GM10266 (cell line): ENCODE measurements around the gene TRAPPC2L.

Experiments used
- DNase-seq: peaks from one replicate; pipeline ENCODE4 v3.0.0; 2012; ENCODE audit errors: extremely low spot score
- TF ChIP-seq, protein P1 (sequence below): IDR thresholded peaks from 2 replicates; pipeline ENCODE4 v1.5.1; 2012; ENCODE audit warnings: mild to moderate bottlenecking, low read depth; ENCODE audit not compliant: control insufficient read depth, insufficient read depth; ENCODE audit errors: missing control alignments

TRAPPC2L gene

DNA sequence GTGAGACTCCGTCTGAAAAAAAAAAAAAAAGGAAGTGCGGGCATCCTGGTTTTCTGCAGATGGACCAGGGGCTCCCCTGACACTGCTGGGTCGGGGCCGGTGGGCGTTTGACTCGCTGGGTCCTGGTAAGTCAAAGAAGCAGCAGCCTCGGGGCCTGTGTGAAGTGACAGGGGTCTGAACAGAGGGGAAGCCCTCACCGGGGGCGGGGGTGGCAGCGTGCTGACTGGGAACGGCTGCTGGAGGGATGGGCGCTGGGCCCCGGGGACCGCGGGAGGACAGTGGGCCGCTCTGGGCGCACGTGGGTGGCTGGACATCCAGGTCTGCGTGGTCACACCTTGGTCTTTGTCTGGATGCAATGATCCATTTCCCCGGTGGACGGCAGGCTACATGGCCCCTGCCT lies 8.4 kb upstream of the TRAPPC2L start:
- TF ChIP-seq, protein P1, sequence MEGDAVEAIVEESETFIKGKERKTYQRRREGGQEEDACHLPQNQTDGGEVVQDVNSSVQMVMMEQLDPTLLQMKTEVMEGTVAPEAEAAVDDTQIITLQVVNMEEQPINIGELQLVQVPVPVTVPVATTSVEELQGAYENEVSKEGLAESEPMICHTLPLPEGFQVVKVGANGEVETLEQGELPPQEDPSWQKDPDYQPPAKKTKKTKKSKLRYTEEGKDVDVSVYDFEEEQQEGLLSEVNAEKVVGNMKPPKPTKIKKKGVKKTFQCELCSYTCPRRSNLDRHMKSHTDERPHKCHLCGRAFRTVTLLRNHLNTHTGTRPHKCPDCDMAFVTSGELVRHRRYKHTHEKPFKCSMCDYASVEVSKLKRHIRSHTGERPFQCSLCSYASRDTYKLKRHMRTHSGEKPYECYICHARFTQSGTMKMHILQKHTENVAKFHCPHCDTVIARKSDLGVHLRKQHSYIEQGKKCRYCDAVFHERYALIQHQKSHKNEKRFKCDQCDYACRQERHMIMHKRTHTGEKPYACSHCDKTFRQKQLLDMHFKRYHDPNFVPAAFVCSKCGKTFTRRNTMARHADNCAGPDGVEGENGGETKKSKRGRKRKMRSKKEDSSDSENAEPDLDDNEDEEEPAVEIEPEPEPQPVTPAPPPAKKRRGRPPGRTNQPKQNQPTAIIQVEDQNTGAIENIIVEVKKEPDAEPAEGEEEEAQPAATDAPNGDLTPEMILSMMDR = no peak
- DNase-seq = no peak

DNA sequence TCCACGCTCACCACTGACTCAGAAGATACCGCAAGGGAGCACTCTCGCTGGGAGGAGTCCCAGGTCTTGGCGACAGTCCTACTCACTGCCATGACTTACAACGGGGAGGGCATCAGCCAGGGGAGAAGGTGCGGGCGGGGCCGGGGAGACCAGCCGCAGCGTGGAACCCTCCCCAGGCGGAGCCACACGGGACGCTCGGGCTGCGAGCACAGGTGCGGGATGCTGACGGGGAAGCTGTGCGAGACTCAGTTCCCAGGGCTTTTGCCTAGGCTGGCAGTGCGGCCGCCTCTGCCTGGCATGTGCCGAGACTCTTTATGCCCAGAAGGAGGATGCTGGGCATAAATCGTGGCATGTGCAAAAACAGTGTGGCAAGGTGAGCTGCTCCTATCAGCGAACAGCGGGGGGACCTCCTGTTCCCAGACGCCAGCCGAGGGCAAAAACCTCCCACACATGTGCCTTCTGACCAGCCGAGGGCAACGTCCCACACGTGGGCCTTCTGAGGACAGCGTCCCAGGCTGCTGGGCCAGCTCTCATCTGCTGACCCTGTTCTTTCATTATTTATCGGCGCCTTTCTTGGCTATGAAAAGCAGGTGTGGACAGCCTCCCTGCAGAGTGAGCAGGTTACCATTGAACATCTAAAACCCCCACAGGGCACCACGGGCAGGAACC lies 6.3 kb upstream of the TRAPPC2L start:
- TF ChIP-seq, protein P1 = no peak

DNA sequence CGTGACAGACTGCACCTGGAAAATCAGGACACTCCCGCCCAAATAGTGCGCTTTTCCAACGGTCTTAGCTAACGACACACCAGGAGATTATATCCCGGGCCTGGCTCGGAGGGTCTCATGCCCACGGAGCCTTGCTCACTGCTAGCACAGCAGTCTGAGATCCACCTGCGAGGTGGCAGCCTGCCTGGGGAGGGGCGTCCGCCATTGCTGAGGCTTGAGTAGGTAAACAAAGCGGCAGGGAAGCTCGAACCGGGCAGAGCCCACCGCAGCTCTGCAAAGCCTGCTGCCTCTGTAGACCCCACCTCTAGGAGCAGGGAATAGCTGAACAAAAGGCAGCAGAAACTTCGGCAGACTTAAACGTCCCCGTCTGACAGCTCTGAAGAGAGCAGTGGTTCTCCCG lies 5.3 kb upstream of the TRAPPC2L start:
- TF ChIP-seq, protein P1 = no peak
- no peak for DNase-seq

More for the DNA sequence above, 6.3 kb upstream of the TRAPPC2L start:
- DNase-seq = no peak

DNA sequence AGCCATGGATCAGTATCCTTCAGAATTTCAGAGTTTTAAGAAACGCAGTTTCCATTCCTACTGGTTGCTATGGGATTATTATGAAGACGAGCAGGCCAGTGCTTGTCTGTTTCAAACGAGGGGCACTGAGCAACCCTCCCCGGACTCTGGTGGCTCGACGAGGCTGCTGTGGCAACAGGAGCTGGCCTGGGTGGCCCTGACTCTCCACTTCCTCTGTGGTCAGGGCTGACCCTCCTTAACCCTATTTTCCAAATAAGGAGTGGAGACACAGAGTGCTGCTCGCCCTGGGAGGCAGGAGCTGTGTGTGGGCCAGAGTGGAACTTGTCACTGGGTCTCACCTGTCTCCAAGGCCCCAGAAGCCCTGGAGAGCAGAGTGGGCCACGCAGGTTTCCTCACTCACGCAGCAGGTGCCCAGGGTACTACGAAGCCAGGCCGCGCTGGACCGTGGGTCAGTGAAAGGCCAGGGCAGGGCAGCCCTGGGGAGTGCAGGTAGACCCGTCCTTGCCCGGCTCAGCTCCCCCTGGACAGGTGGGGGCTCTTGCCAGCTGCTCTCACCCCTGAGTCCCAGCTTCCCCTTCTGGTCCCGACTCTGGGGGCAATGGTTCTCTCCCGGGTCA lies 3.5 kb upstream of the TRAPPC2L start:
- TF ChIP-seq, protein P1 = no peak
- no peak for DNase-seq

DNA sequence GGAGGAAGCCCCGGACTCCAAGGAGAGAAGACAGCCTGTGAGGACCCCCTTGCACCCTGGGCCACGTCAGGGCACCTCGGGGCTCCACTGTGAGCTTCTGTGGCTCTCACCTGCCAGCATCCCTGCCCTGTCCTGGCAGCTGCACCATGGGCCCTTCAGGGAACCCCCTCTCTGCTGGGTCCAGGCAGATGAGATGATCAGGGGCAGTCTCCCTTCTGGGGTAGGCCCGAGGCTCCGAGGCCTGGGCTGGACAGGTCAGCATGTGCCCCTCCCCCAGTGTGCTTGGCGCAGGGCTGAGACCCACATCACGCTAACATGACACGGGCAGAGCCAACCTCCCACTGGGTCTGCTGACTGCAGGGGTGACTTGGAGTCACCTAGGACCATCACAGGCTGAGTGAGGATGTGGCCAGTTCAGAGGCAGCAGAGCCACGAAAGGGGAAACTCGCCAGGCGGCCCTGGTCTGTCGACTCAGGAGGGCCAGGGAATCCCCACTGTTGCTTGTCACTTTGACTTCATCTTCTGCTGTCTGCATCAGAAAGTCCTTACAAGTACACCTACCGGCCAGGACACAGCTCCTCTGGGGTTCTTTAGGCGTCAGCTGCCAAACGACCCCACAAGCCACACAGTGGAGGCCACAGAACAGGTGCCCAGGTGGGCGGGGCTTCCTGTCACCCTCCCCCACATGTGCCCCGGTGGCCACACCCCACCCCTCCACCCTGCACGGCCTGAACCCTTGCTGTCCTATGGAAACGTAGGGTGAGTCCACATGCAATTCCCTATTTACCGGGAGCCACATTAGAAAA lies 2.4 kb upstream of the TRAPPC2L start:
- peak; percentile 80 for DNase-seq
- TF ChIP-seq, protein P1 = no peak

DNA sequence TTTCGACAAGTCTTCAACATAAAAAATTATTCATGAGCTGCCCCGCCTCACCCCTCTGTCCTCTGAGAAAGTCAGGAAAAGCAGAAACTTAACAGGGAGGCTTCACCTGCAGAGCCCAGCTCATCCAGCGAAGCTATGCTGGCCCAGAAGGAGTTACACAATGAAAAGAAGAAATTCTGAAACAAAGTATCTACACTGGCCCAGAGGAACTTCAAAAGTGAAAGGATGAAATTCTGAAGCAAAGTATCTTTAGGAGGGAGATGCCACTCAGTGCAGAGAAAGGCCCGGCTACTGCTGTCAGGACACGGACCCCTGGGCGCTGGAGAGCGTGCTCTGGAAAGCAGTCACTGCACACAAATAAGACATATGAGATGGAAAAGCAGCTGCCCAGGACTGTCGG lies 1.8 kb upstream of the TRAPPC2L start:
- TF ChIP-seq, protein P1 = no peak
- no peak for DNase-seq

DNA sequence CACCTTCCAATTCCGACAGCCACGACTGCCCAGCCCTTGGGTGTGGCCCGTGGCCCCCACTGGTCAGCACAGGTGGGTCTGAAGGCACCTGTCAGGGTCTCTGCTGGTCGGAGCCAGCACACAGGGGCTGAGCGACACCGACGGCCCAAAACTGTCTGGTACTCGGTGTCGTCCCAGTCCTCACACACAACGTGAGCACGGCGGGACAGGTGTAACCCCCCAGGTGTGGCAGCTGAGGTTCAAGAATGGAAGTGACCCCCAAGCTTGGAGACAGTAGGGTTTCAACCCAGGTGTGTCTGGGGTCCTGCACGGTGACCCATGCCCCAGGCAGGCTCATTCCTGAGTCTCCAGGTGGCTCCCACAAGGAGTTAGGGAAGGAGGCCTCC lies 1.2 kb upstream of the TRAPPC2L start:
- TF ChIP-seq, protein P1 = no peak

More for the DNA sequence above, 1.2 kb upstream of the TRAPPC2L start:
- no peak for DNase-seq
